Liver (tissue), 9 donors: ENCODE data around the gene RGS7. TPM values are rescaled to one million over a fixed set of nuclear protein-coding genes. Genes with fewer than 3 reads are reported as not detected.

Experiments used
- DNase-seq: peaks from one replicate; pipeline ENCODE4 v3.0.0-alpha.2; 2017; ENCODE audit warnings: low spot score
- H3K27ac ChIP-seq, 2 donors: one replicate each; pipeline ENCODE4 v1.7.0; 2013; ENCODE audit warnings: inconsistent platforms in 2 of 2, low read length in 2 of 2, control low read depth in 1 of 2, low read depth in 1 of 2, mild to moderate bottlenecking in 1 of 2
- H3K27me3 ChIP-seq, 4 donors: one replicate each; pipeline versions ENCODE4 v1.6.1 to v1.7.0; 2013; ENCODE audit warnings: low read length in 3 of 4, inconsistent platforms in 1 of 4, mild to moderate bottlenecking in 1 of 4, moderate library complexity in 1 of 4; ENCODE audit not compliant: control insufficient read depth in 4 of 4, insufficient read depth in 4 of 4
- H3K36me3 ChIP-seq, 4 donors: one replicate each; pipeline versions ENCODE4 v1.6.1 to v1.7.0; 2013; ENCODE audit warnings: low read length in 3 of 4, mild to moderate bottlenecking in 3 of 4, low read depth in 1 of 4, moderate library complexity in 1 of 4; ENCODE audit not compliant: control insufficient read depth in 4 of 4, insufficient read depth in 3 of 4
- H3K4me1 ChIP-seq, 4 donors: one replicate each; pipeline versions ENCODE4 v1.6.1 to v1.7.0; 2013; ENCODE audit warnings: low read length in 3 of 4, mild to moderate bottlenecking in 3 of 4, moderate library complexity in 1 of 4; ENCODE audit not compliant: control insufficient read depth in 4 of 4, insufficient read depth in 4 of 4
- H3K4me3 ChIP-seq, 3 donors: one replicate each; pipeline versions ENCODE4 v1.6.1 to v1.7.0; 2013; ENCODE audit warnings: low read length in 3 of 3, control low read depth in 1 of 3, low read depth in 1 of 3, mild to moderate bottlenecking in 1 of 3
- H3K9ac ChIP-seq, 2 donors: one replicate each; pipeline ENCODE4 v1.7.0; 2013; ENCODE audit warnings: low read length in 2 of 2, mild to moderate bottlenecking in 2 of 2, moderate library complexity in 2 of 2, control low read depth in 1 of 2, low read depth in 1 of 2
- H3K9me3 ChIP-seq, 4 donors: one replicate each; pipeline versions ENCODE4 v1.6.1 to v1.7.0; 2013; ENCODE audit warnings: low read length in 3 of 4; ENCODE audit not compliant: control insufficient read depth in 4 of 4
- EGR1 ChIP-seq, 2 donors: IDR thresholded peaks; 2 replicates each; pipeline ENCODE4 v1.6.1; 2016 to 2018; ENCODE audit warnings: antibody characterized with exemption in 2 of 2, low read depth in 2 of 2
- FOXA1 ChIP-seq: IDR thresholded peaks from 2 replicates; pipeline ENCODE4 v1.6.1; 2016; ENCODE audit warnings: antibody characterized with exemption
- FOXA2 ChIP-seq: IDR thresholded peaks from 2 replicates; pipeline ENCODE4 v1.6.1; 2016; ENCODE audit warnings: antibody characterized with exemption
- GABPA ChIP-seq, 2 donors: IDR thresholded peaks in 1 of 2; conservative IDR thresholded peaks in 1 of 2; 2 replicates each; pipeline ENCODE4 v1.6.1; 2016; ENCODE audit warnings: antibody characterized with exemption in 2 of 2, mild to moderate bottlenecking in 1 of 2, moderate library complexity in 1 of 2
- HNF4A ChIP-seq, 2 donors: conservative IDR thresholded peaks; 2 replicates each; pipeline ENCODE4 v1.6.1; 2016; ENCODE audit warnings: antibody characterized with exemption in 2 of 2, mild to moderate bottlenecking in 2 of 2
- HNF4G ChIP-seq: IDR thresholded peaks from 2 replicates; pipeline ENCODE4 v1.6.1; 2016; ENCODE audit warnings: antibody characterized with exemption
- JUND ChIP-seq, 2 donors: IDR thresholded peaks; 2 replicates each; pipeline ENCODE4 v1.6.1; 2016; ENCODE audit warnings: antibody characterized with exemption in 2 of 2
- NR2F2 ChIP-seq: IDR thresholded peaks from 2 replicates; pipeline ENCODE4 v1.6.1; 2016; ENCODE audit warnings: antibody characterized with exemption
- RAD21 ChIP-seq, 2 donors: IDR thresholded peaks; 2 replicates each; pipeline ENCODE4 v1.6.1; 2016; ENCODE audit warnings: antibody characterized with exemption in 2 of 2, mild to moderate bottlenecking in 2 of 2
- RXRA ChIP-seq, 2 donors: IDR thresholded peaks; 2 replicates each; pipeline ENCODE4 v1.6.1; 2017 to 2018; ENCODE audit warnings: antibody characterized with exemption in 2 of 2, mild to moderate bottlenecking in 1 of 2
- SP1 ChIP-seq: IDR thresholded peaks from 2 replicates; pipeline ENCODE4 v1.6.1; 2018; ENCODE audit warnings: antibody characterized with exemption, mild to moderate bottlenecking
- TAF1 ChIP-seq: conservative IDR thresholded peaks from 2 replicates; pipeline ENCODE4 v1.6.1; 2016; ENCODE audit warnings: antibody characterized with exemption, mild to moderate bottlenecking
- YY1 ChIP-seq: IDR thresholded peaks from 2 replicates; pipeline ENCODE4 v1.6.1; 2016; ENCODE audit warnings: antibody characterized with exemption, mild to moderate bottlenecking
- WGBS: extraction: QIAGEN DNeasy Blood & Tissue Kit; methylation state at CpG from one replicate; pipeline ENCODE4 v1.1.7; 2013; 5-methylcytosine and 5-hydroxymethylcytosine counted together
- polyA plus RNA-seq, 2 donors: library from polyadenylated mRNA; stranded (reverse) in 1 of 2; unstranded in 1 of 2; fragments of 200-250 nt in 1 of 2; fragments of >200 nt in 1 of 2; fragmentation: Nextera tagmentation in 1 of 2; extraction: Ambion mirVana in 1 of 2; gene quantifications; one replicate each; pipeline versions ENCODE4 v1.2.1 to v1.2.3, GENCODE V29; 2013 to 2015
- total RNA-seq, 2 donors: library from RNA; depleted of rRNA; stranded (reverse); fragments of >200 nt; gene quantifications; one replicate each; pipeline ENCODE4 v1.2.3, GENCODE V29; 2014
- TF ChIP-seq, protein P1 (sequence below): IDR thresholded peaks from 2 replicates; pipeline ENCODE4 v1.6.1; 2016; ENCODE audit warnings: antibody characterized with exemption
- TF ChIP-seq, protein P2 (sequence below): IDR thresholded peaks from 2 replicates; pipeline ENCODE4 v1.6.1; 2016; ENCODE audit warnings: antibody characterized with exemption
- TF ChIP-seq, protein P3 (sequence below): fragments of 150-350 bp; IDR thresholded peaks from 2 replicates; pipeline ENCODE4 v1.5.1; 2017; ENCODE audit warnings: improper control_type of control experiment, low read depth, low read length; ENCODE audit not compliant: missing input control
- TF ChIP-seq, protein P4 (sequence below): IDR thresholded peaks from 2 replicates; pipeline ENCODE4 v1.6.1; 2016; ENCODE audit warnings: antibody characterized with exemption
- TF ChIP-seq, protein P5 (sequence below): IDR thresholded peaks from 2 replicates; pipeline ENCODE4 v1.6.1; 2016; ENCODE audit warnings: antibody characterized with exemption, mild to moderate bottlenecking
- donor health status: healthy.
- donor health status: healthy.
- donor health status: healthy.
- donor health status: healthy.
- donor health status: healthy.

Gene RGS7
- total and polyA plus RNA-seq, 4 donors: 0.05 to 0.18 TPM; not detected in 2

GRCh38 chr1:241352401-241352800, 4.6 kb downstream of the RGS7 start:
- no peak for TF ChIP-seq HNF4A (conservative IDR thresholded peaks at IDR 0.05)
- no peak for TF ChIP-seq YY1
- no peak for TF ChIP-seq SP1
- TF ChIP-seq HNF4G: no peak
- TF ChIP-seq FOXA2: no peak
- TF ChIP-seq GABPA (IDR thresholded peaks at IDR 0.05 in 1 of 2, conservative IDR thresholded peaks at IDR 0.05 in 1 of 2): no peak
- TF ChIP-seq, protein P1, sequence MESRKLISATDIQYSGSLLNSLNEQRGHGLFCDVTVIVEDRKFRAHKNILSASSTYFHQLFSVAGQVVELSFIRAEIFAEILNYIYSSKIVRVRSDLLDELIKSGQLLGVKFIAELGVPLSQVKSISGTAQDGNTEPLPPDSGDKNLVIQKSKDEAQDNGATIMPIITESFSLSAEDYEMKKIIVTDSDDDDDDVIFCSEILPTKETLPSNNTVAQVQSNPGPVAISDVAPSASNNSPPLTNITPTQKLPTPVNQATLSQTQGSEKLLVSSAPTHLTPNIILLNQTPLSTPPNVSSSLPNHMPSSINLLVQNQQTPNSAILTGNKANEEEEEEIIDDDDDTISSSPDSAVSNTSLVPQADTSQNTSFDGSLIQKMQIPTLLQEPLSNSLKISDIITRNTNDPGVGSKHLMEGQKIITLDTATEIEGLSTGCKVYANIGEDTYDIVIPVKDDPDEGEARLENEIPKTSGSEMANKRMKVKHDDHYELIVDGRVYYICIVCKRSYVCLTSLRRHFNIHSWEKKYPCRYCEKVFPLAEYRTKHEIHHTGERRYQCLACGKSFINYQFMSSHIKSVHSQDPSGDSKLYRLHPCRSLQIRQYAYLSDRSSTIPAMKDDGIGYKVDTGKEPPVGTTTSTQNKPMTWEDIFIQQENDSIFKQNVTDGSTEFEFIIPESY: no peak
- no peak for TF ChIP-seq NR2F2
- TF ChIP-seq JUND (IDR thresholded peaks at IDR 0.05): no peak
- no peak for TF ChIP-seq RXRA (IDR thresholded peaks at IDR 0.05)
- TF ChIP-seq, protein P2, sequence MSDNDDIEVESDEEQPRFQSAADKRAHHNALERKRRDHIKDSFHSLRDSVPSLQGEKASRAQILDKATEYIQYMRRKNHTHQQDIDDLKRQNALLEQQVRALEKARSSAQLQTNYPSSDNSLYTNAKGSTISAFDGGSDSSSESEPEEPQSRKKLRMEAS: no peak
- TF ChIP-seq, protein P3, sequence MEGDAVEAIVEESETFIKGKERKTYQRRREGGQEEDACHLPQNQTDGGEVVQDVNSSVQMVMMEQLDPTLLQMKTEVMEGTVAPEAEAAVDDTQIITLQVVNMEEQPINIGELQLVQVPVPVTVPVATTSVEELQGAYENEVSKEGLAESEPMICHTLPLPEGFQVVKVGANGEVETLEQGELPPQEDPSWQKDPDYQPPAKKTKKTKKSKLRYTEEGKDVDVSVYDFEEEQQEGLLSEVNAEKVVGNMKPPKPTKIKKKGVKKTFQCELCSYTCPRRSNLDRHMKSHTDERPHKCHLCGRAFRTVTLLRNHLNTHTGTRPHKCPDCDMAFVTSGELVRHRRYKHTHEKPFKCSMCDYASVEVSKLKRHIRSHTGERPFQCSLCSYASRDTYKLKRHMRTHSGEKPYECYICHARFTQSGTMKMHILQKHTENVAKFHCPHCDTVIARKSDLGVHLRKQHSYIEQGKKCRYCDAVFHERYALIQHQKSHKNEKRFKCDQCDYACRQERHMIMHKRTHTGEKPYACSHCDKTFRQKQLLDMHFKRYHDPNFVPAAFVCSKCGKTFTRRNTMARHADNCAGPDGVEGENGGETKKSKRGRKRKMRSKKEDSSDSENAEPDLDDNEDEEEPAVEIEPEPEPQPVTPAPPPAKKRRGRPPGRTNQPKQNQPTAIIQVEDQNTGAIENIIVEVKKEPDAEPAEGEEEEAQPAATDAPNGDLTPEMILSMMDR: no peak
- no peak for TF ChIP-seq FOXA1
- TF ChIP-seq, protein P4, sequence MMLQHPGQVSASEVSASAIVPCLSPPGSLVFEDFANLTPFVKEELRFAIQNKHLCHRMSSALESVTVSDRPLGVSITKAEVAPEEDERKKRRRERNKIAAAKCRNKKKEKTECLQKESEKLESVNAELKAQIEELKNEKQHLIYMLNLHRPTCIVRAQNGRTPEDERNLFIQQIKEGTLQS: no peak
- no peak for TF ChIP-seq RAD21 (IDR thresholded peaks at IDR 0.05)
- TF ChIP-seq EGR1 (IDR thresholded peaks at IDR 0.05; ENCODE audit: low read depth in 2 of 2): no peak
- TF ChIP-seq, protein P5, sequence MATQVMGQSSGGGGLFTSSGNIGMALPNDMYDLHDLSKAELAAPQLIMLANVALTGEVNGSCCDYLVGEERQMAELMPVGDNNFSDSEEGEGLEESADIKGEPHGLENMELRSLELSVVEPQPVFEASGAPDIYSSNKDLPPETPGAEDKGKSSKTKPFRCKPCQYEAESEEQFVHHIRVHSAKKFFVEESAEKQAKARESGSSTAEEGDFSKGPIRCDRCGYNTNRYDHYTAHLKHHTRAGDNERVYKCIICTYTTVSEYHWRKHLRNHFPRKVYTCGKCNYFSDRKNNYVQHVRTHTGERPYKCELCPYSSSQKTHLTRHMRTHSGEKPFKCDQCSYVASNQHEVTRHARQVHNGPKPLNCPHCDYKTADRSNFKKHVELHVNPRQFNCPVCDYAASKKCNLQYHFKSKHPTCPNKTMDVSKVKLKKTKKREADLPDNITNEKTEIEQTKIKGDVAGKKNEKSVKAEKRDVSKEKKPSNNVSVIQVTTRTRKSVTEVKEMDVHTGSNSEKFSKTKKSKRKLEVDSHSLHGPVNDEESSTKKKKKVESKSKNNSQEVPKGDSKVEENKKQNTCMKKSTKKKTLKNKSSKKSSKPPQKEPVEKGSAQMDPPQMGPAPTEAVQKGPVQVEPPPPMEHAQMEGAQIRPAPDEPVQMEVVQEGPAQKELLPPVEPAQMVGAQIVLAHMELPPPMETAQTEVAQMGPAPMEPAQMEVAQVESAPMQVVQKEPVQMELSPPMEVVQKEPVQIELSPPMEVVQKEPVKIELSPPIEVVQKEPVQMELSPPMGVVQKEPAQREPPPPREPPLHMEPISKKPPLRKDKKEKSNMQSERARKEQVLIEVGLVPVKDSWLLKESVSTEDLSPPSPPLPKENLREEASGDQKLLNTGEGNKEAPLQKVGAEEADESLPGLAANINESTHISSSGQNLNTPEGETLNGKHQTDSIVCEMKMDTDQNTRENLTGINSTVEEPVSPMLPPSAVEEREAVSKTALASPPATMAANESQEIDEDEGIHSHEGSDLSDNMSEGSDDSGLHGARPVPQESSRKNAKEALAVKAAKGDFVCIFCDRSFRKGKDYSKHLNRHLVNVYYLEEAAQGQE: no peak
- TF ChIP-seq TAF1: no peak
- Histone ChIP-seq H3K27me3 (peaks cover 0 to 9% (median 6%) of the 10 kb centered on the region in 4 donors), H3K4me3 (no peak overlapping the region), H3K9ac (no peak overlapping the region), H3K4me1 (peaks cover 2 to 11% (median 5%) of the 10 kb centered on the region in 4 donors), H3K9me3 (no peaks in the 10 kb centered on the region), H3K36me3 (no peaks in the 10 kb centered on the region), H3K27ac (no peak overlapping the region)
- 80% methylated on average over 2 of the region's 2 CpGs for WGBS
- no peak for DNase-seq
